ENCODE results near the gene GALNT9.

GALNT9 gene

GRCh38 chr12:132275631-132276030 lies 53.8 kb downstream of the GALNT9 start:
- POLR2A ChIA-PET = interaction anchor here (0.6 to 1.2 kb wide), 5 partner anchors 8 to 130 kb away, joined by 3 to 4 read pairs (median 3); no protein-coding TSS in a partner anchor
- no peak for DNase-seq (ENCODE audit: extremely low spot score)
- TF ChIP-seq BHLHE40 (IDR thresholded peaks at IDR 0.05; ENCODE audit: borderline replicate concordance) (no peak), ZNF384 (IDR thresholded peaks at IDR 0.05) (no peak), SP1 (IDR thresholded peaks at IDR 0.05) (no peak), PKNOX1 (IDR thresholded peaks at IDR 0.05) (no peak), FOXA1 (IDR thresholded peaks at IDR 0.05) (no peak), L3MBTL2 (conservative IDR thresholded peaks at IDR 0.05) (no peak), ELF4 (IDR thresholded peaks at IDR 0.05) (no peak), LEF1 (IDR thresholded peaks at IDR 0.05; ENCODE audit: borderline replicate concordance) (no peak), HDGF (IDR thresholded peaks at IDR 0.05; ENCODE audit: borderline replicate concordance) (no peak), SUZ12 (IDR thresholded peaks at IDR 0.05) (no peak), CTBP1 (IDR thresholded peaks at IDR 0.05; ENCODE audit: borderline replicate concordance) (no peak), FOXK2 (IDR thresholded peaks at IDR 0.05) (no peak), FOXM1 (IDR thresholded peaks at IDR 0.05; ENCODE audit: borderline replicate concordance) (no peak), NFRKB (IDR thresholded peaks at IDR 0.05) (no peak), TARDBP (IDR thresholded peaks at IDR 0.05) (no peak), ARNT (IDR thresholded peaks at IDR 0.05) (no peak)
- CTCF ChIA-PET = interaction anchor here (1.0 kb wide), 1 partner anchor 9 kb away, joined by 3 read pairs; no protein-coding TSS in a partner anchor

GRCh38 chr12:132275110-132275531 lies 54.3 kb downstream of the GALNT9 start:
- POLR2A ChIA-PET = interaction anchor here (0.6 to 1.2 kb wide), 5 partner anchors 8 to 129 kb away, joined by 3 to 4 read pairs (median 3); no protein-coding TSS in a partner anchor
- peak; percentile 96 for DNase-seq (ENCODE audit: extremely low spot score)
- no peak for TF ChIP-seq NFRKB (IDR thresholded peaks at IDR 0.05)
- TF ChIP-seq SUZ12 (IDR thresholded peaks at IDR 0.05) = no peak
- TF ChIP-seq ARNT (IDR thresholded peaks at IDR 0.05) = no peak
- no peak for TF ChIP-seq ZNF384 (IDR thresholded peaks at IDR 0.05)
- TF ChIP-seq FOXA1 (IDR thresholded peaks at IDR 0.05) = no peak
- TF ChIP-seq ELF4 (IDR thresholded peaks at IDR 0.05) = no peak
- TF ChIP-seq PKNOX1 (IDR thresholded peaks at IDR 0.05) = no peak
- no peak for TF ChIP-seq FOXK2 (IDR thresholded peaks at IDR 0.05)
- no peak for TF ChIP-seq BHLHE40 (IDR thresholded peaks at IDR 0.05; ENCODE audit: borderline replicate concordance)
- no peak for TF ChIP-seq HDGF (IDR thresholded peaks at IDR 0.05; ENCODE audit: borderline replicate concordance)
- no peak for TF ChIP-seq L3MBTL2 (conservative IDR thresholded peaks at IDR 0.05)
- no peak for TF ChIP-seq CTBP1 (IDR thresholded peaks at IDR 0.05; ENCODE audit: borderline replicate concordance)
- CTCF ChIA-PET = interaction anchor here (1.3 kb wide), 1 partner anchor 9 kb away, joined by 3 read pairs; no protein-coding TSS in a partner anchor

GRCh38 chr12:132273992-132274334 lies 55.4 kb downstream of the GALNT9 start:
- TF ChIP-seq NFRKB (IDR thresholded peaks at IDR 0.05) (no peak), BHLHE40 (IDR thresholded peaks at IDR 0.05; ENCODE audit: borderline replicate concordance) (no peak), ARNT (IDR thresholded peaks at IDR 0.05) (no peak), ELF4 (IDR thresholded peaks at IDR 0.05) (no peak), HDGF (IDR thresholded peaks at IDR 0.05; ENCODE audit: borderline replicate concordance) (no peak), SP1 (IDR thresholded peaks at IDR 0.05) (no peak), L3MBTL2 (conservative IDR thresholded peaks at IDR 0.05) (no peak), FOXM1 (IDR thresholded peaks at IDR 0.05; ENCODE audit: borderline replicate concordance) (no peak), SUZ12 (IDR thresholded peaks at IDR 0.05) (no peak), FOXA1 (IDR thresholded peaks at IDR 0.05) (no peak), TARDBP (IDR thresholded peaks at IDR 0.05) (no peak), PKNOX1 (IDR thresholded peaks at IDR 0.05) (no peak), CTBP1 (IDR thresholded peaks at IDR 0.05; ENCODE audit: borderline replicate concordance) (no peak), LEF1 (IDR thresholded peaks at IDR 0.05; ENCODE audit: borderline replicate concordance) (no peak)
- POLR2A ChIA-PET = no interaction called here
- no peak for DNase-seq (ENCODE audit: extremely low spot score)
- CTCF ChIA-PET = interaction anchor here (1.3 kb wide), 1 partner anchor 11 kb away, joined by 3 read pairs; no protein-coding TSS in a partner anchor

GRCh38 chr12:132272711-132273110 lies 56.7 kb downstream of the GALNT9 start:
- no peak for TF ChIP-seq TARDBP (IDR thresholded peaks at IDR 0.05)
- TF ChIP-seq ZNF384 (IDR thresholded peaks at IDR 0.05) = no peak
- TF ChIP-seq ELF4 (IDR thresholded peaks at IDR 0.05) = no peak
- no peak for TF ChIP-seq PKNOX1 (IDR thresholded peaks at IDR 0.05)
- TF ChIP-seq FOXA1 (IDR thresholded peaks at IDR 0.05) = no peak
- ChIA-PET CTCF (no interaction called here), POLR2A (interaction anchor here (1.0 kb wide), 1 partner anchor 10 kb away, joined by 3 read pairs; no protein-coding TSS in a partner anchor)

GRCh38 chr12:132271755-132272092 lies 57.7 kb downstream of the GALNT9 start:
- ChIA-PET CTCF (no interaction called here), POLR2A (no interaction called here)
- no peak for DNase-seq (ENCODE audit: extremely low spot score)
- TF ChIP-seq HDGF (IDR thresholded peaks at IDR 0.05; ENCODE audit: borderline replicate concordance) (no peak), SP1 (IDR thresholded peaks at IDR 0.05) (no peak), LEF1 (IDR thresholded peaks at IDR 0.05; ENCODE audit: borderline replicate concordance) (no peak), L3MBTL2 (conservative IDR thresholded peaks at IDR 0.05) (no peak), ZNF384 (IDR thresholded peaks at IDR 0.05) (no peak), TARDBP (IDR thresholded peaks at IDR 0.05) (no peak), FOXM1 (IDR thresholded peaks at IDR 0.05; ENCODE audit: borderline replicate concordance) (no peak), ELF4 (IDR thresholded peaks at IDR 0.05) (no peak), BHLHE40 (IDR thresholded peaks at IDR 0.05; ENCODE audit: borderline replicate concordance) (no peak), FOXA1 (IDR thresholded peaks at IDR 0.05) (no peak)

More at GRCh38 chr12:132272711-132273110, 56.7 kb downstream of the GALNT9 start:
- no peak for DNase-seq (ENCODE audit: extremely low spot score)

Measured in HEK293T (cell line).